ENCODE data around the gene SYCP2.

GRCh38 chr20:59829786-59830664 is 103.4 kb downstream of the SYCP2 start:
- TF ChIP-seq CTCF (IDR thresholded peaks at IDR 0.05) (no peak), POLR2AphosphoS5 (IDR thresholded peaks at IDR 0.05) (no peak), POLR2A (IDR thresholded peaks at IDR 0.05) (no peak), EP300 (IDR thresholded peaks at IDR 0.05) (no peak)
